ENCODE results near the gene KLHL14.

Gene KLHL14

DNA sequence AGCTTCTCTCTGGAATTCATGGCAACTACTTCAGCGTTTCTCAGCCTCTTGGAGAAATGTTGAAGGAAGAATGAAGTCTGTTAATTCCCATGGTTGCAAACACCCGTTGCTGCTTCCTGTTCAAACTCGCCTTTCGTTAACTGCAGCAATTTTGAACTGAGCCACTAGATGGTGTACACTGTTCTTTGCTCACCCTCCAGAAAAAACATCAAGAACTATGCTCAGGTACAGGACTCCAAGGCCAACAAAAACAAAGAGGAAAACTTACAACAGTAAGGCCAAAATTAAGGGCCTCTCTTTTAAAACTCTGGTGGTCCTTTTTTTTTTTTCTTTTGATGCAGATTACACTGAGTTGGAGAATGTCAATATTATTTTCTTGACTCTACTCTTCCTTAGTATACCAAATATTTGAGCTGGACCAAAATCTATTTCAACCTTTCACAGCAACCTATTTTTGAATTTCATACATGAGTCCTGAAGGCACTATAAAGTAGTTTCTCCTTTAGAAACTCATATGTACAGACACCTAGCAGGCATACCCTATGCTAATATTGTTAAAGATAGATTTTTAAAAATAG is 58.2 kb downstream of the KLHL14 start:
- no peak overlapping the region for H3K4me3 ChIP-seq (ENCODE audit: low read depth, low read length)
- DNase-seq (ENCODE audit: low read depth, low spot score), result peak; percentile 16
- CTCF ChIA-PET, result interaction anchor here (0.7 to 2.5 kb wide), 10 partner anchors 11 to 557 kb away, joined by 3 to 20 read pairs (median 3); no protein-coding TSS in a partner anchor
- POLR2A ChIA-PET, result no interaction called here
- TF ChIP-seq, protein P1, sequence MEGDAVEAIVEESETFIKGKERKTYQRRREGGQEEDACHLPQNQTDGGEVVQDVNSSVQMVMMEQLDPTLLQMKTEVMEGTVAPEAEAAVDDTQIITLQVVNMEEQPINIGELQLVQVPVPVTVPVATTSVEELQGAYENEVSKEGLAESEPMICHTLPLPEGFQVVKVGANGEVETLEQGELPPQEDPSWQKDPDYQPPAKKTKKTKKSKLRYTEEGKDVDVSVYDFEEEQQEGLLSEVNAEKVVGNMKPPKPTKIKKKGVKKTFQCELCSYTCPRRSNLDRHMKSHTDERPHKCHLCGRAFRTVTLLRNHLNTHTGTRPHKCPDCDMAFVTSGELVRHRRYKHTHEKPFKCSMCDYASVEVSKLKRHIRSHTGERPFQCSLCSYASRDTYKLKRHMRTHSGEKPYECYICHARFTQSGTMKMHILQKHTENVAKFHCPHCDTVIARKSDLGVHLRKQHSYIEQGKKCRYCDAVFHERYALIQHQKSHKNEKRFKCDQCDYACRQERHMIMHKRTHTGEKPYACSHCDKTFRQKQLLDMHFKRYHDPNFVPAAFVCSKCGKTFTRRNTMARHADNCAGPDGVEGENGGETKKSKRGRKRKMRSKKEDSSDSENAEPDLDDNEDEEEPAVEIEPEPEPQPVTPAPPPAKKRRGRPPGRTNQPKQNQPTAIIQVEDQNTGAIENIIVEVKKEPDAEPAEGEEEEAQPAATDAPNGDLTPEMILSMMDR (IDR thresholded peaks at IDR 0.05; ENCODE audit: insufficient read depth, low read length, missing control alignments), result peak; percentile 76

DNA sequence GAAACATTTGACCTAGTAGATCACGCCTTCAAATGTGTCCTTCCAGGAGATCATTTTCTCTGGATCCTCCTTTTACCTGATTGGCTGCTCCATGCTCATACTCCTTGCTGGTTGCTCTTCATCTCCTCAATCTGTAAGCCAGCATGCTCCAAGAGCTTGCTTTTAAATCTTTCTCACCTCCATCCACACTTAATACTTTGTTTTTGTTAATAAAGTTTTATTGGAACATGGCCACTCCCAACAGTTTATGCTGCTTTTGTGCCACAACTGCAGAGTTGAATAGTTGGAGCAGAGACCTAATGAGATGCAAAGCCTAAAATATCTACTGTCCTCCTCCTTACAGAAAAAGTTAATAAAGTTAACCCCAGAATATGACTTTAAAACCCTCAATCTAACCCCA is 60.0 kb downstream of the KLHL14 start:
- POLR2A ChIA-PET, result no interaction called here
- TF ChIP-seq, protein P1 (IDR thresholded peaks at IDR 0.05; ENCODE audit: insufficient read depth, low read length, missing control alignments), result no peak
- no peak for DNase-seq (ENCODE audit: low read depth, low spot score)
- CTCF ChIA-PET, result interaction anchor here (2.5 kb wide), 1 partner anchor 217 kb away, joined by 11 read pairs; no protein-coding TSS in a partner anchor
- H3K4me3 ChIP-seq (ENCODE audit: low read depth, low read length), result no peak overlapping the region

DNA sequence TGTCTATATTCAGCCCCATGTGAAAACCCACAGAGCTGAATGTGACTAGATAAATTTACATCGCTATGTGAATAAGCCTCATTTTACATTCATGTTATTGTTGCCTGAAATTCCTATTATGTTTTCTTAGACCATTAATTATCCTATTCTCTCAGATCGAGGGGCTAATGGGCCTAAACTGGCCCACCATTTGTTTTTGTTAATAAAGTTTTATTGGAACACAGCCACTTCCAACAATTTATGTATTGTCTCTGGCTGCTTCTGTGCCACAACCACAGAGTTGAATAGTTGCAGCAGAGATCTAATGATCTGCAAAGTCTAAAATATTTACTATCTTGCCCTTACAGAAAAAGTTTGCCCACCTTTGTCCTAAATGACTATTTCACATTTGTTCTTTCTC is 61.0 kb downstream of the KLHL14 start:
- no peak for DNase-seq (ENCODE audit: low read depth, low spot score)
- ChIA-PET CTCF (no interaction called here), POLR2A (no interaction called here)
- no peak overlapping the region for H3K4me3 ChIP-seq (ENCODE audit: low read depth, low read length)
- TF ChIP-seq, protein P1 (IDR thresholded peaks at IDR 0.05; ENCODE audit: insufficient read depth, low read length, missing control alignments), result no peak

DNA sequence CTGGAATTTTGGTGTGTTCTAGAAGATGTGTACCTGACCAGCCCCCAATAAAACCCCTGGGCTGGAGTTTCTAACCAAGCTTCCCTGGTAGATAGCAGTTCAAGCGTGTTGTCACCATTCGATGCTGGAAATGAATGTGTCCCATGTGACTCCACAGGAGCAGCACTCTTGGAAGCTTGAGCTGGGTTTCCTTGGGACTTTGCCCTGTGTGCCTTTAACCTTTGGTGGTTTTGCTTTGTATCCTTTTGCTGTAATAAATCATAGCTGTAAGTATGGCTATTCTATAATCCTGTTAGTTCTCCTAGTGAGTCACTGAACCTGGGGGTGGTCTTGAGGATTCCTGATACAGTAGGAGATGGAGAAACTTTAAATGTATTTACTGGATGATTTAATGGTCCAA is 65.2 kb downstream of the KLHL14 start:
- DNase-seq (ENCODE audit: low read depth, low spot score), result no peak
- ChIA-PET POLR2A (no interaction called here), CTCF (no interaction called here)
- TF ChIP-seq, protein P1 (IDR thresholded peaks at IDR 0.05; ENCODE audit: insufficient read depth, low read length, missing control alignments), result no peak
- H3K4me3 ChIP-seq (ENCODE audit: low read depth, low read length), result no peak overlapping the region

DNA sequence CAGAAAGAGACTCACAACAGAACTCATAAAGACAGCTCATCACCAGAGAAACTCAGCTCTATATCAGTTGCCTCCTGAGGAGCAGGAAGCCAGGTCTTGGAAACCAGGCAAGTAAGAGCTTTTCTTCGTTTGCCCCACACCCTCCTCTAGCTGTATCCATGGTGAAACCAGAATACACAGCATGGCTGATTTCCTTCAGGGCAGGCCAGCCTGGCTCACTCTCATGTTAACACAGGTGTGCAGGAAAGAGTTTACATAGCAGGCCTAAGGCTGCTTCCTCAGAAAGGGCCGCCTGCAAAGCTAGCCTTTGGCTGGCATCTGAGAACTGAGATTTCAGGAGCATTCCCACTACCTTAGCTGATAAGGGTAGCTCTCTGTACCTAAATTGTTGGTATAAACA is 65.7 kb downstream of the KLHL14 start:
- ChIA-PET POLR2A (no interaction called here), CTCF (no interaction called here)
- H3K4me3 ChIP-seq (ENCODE audit: low read depth, low read length), result no peak overlapping the region
- no peak for DNase-seq (ENCODE audit: low read depth, low spot score)
- TF ChIP-seq, protein P1 (IDR thresholded peaks at IDR 0.05; ENCODE audit: insufficient read depth, low read length, missing control alignments), result no peak

DNA sequence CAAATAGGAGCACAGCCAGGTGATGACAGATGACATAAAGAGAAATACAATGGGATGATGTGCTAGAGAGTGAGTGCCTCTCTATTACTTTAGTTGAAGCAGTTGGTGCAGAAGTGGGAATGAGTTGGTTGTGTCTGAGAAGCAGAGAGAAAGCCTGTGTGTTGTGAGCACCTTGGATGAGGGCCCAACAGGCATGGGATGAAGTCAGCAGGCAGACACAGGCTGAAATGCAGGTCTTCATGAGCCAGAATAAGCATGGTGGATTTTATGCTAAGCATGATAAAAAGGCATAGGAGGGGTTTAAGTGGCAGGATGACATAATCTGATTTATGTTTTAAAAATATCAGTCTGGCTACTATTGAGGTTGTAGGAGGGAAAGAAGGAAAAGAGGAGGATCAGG is 71.5 kb downstream of the KLHL14 start:
- ChIA-PET POLR2A (no interaction called here), CTCF (no interaction called here)
- TF ChIP-seq, protein P1 (IDR thresholded peaks at IDR 0.05; ENCODE audit: insufficient read depth, low read length, missing control alignments), result no peak
- DNase-seq (ENCODE audit: low read depth, low spot score), result no peak
- H3K4me3 ChIP-seq (ENCODE audit: low read depth, low read length), result no peak overlapping the region
